IPS-18c (cell line): ENCODE data around the gene MRPL49.
"Not testable (repeated sequence)": the region's sequence is repeated elsewhere in the genome, so short reads cannot be mapped to it uniquely, and the experiment has no call there.

Source experiments
- H3K4me3 ChIP-seq: 2 replicates; pipeline ENCODE4 v1.7.0; 2013; ENCODE audit warnings: low read depth, mild to moderate bottlenecking, low read length, moderate library complexity; ENCODE audit not compliant: insufficient read depth
- H3K9me3 ChIP-seq: one replicate; pipeline ENCODE4 v1.6.1; 2013; ENCODE audit warnings: mild to moderate bottlenecking, low read length, moderate library complexity; ENCODE audit not compliant: control insufficient read depth, insufficient read depth

Gene MRPL49

DNA sequence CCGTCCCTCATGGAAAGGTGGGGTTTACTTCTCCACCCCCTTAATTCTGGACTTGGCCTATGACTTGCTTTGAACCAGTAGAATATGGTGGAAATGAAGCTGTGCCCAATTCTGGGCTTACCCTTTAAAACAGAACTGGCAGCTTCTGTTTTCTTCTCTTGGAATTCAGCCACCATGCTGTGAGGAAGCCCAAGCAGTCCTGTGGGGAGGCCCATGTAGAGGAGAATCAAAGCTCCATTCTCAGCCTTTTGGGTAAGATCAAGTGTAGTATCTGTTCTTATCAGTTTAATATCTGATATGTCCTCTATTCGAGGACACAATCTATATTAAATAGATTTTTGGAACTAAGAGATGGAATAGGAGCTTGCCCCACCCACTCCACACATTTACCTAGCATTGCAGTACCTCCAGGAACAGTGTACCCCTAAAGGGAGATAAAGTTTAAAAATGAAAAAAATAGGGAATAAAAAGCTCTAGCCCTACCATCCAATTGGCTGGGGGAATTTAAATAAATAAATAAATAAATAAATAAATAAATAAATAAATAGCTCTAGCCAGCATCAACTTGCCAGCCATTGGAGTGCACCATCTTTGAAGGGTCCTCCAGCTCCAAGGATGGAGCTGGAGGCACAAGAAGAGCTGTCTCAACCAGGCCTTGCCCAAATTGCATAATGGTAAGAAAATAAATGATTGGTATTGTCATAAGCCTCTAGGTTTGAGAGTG, 25.4 kb downstream of the MRPL49 start:
- Histone ChIP-seq H3K9me3 (no peaks in the 10 kb centered on the region), H3K4me3 (no peak overlapping the region)

DNA sequence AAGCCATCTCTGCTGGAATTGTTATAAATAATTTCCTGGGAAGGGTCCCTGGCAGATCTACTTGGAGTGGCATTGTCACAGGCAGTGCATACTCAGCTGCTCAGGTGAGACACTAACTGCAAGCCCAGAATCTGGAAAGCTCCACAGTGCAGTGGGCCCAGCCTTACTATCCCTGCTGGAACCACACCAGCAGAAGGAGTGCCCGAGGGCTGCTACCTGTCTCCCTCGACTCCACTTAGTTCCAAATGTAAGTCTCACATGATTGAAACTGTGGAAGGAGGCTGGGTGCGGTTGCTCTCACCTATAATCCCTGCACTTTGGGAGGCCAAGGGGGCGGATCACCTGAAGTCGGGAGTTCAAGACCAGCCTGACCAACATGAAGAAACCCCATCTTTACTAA, 26.5 kb downstream of the MRPL49 start:
- Histone ChIP-seq H3K4me3 (no peak overlapping the region), H3K9me3 (no peaks in the 10 kb centered on the region)

DNA sequence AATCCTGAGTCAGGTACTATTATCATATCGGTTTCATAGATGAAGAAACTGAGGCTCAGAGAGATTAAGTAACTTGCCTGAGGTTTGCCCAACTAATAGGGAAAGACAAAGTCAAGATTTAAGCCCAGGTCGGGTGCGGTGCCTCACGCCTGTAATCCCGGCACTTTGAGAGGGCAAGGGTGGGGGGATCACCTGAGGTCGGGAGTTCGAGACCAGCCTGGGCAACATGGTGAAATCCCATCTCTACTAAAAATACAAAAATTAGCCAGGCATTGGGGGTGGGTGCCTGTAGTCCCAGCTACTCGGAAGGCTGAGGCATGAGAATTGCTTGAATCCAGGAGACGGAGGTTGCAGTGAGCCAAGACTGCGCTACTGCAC, 28.0 kb downstream of the MRPL49 start:
- not testable (repeated sequence) for H3K4me3 ChIP-seq, H3K9me3 ChIP-seq

DNA sequence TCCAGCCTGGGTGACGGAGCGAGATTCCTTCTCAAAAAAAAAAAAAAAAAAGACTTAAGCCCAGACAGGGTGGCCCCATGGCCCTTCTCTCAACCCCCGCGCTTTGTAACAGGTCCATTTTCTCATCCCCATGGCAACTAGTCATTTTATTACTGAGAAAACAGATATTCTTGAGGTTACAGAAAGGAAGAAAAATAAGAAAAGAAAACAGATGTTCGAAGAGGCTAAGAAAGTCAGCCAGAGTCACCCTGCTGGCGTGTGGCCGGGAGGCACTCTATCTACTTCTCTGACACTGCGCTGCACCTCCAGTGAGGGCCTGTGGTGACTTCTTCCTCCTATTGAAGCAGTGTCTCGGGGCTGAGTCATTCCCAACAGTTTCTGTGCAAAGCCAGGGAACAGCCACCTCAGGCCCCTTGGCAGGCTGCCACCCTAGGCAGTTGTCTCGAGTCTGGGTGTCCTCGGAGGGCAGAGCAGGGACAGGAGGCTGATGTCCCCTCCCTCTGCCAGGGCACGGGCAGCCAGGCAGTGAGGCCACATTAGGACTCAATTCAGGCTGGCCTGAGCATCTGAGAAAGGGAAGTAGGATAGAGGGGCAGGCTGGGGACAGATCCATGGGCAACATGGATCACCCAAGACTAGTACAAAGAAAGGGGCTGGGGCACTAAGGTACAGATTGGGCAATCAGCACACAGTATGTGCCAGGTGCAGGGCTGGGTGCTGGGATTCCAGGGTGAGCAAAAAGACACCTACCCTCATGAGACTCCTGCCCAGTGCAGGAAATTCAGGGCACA, 28.6 kb downstream of the MRPL49 start:
- no peak overlapping the region for H3K4me3 ChIP-seq
- H3K9me3 ChIP-seq, result no peaks in the 10 kb centered on the region

DNA sequence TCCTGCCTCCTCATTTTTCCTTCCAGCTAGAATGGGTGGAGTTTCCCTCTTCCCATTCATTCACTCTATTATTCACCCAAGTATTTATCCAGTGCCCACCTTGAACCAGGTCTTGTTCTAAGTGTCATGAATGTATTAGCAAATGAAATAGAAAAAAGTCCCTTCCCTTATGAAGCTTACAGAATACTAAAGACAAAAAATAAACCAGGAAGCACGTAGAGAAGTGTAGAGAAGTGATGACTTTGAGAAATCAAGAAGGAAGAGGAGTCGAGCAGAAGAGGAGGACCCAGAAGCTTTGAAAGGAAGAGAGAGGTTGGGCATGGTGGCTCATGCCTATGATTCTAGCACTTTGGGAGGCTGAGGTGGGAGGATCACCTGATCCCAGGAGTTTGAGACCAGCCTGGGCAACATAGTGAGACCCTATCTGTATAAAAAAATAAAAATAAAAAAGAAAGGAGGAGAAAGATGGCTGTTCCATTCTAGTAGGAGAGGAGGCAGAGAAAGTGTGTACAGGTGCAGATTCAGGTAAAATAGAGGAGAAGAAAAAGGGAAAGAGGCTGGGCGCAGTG, 29.3 kb downstream of the MRPL49 start:
- no peaks in the 10 kb centered on the region for H3K9me3 ChIP-seq
- no peak overlapping the region for H3K4me3 ChIP-seq

DNA sequence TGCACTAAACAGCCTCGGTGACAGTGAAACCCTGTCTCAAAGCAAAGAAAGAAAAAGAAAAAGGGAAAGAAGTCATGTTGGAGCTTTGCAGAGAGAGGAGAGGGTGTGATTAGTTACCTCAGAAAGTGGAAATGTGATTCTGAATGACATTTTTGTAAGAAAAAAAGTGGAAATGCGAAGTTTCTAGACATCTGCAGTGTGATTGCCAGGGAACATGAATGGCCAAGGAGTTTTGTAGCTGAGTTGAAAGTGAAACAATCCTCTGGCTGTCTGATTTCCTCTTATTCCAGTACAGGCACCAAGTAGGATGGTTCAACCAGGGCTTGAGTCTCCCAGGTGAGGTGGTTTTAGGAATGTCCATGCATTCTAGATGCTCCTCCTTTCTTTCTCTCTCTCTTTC, 30.0 kb downstream of the MRPL49 start:
- no peak overlapping the region for H3K4me3 ChIP-seq
- H3K9me3 ChIP-seq, result no peaks in the 10 kb centered on the region

DNA sequence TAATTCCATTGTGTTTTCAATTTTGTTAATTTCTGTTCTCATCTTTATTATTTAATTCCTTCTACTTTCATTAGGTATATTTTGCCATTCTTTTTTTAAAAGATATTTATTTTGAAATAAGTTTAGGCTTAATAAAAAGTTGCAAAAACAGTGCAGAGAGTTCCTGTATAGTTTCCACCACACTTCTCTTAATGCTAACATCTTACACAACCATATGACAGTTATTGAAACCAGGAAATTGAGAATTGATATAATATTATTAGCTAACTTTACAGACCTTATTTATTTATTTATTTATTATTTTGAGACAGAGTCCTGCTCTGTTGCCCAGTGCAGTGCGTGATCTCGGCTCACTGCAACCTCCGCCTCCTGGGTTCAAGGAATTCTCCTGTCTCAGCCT, 34.1 kb downstream of the MRPL49 start:
- Histone ChIP-seq H3K9me3 (no peaks in the 10 kb centered on the region), H3K4me3 (no peak overlapping the region)

DNA sequence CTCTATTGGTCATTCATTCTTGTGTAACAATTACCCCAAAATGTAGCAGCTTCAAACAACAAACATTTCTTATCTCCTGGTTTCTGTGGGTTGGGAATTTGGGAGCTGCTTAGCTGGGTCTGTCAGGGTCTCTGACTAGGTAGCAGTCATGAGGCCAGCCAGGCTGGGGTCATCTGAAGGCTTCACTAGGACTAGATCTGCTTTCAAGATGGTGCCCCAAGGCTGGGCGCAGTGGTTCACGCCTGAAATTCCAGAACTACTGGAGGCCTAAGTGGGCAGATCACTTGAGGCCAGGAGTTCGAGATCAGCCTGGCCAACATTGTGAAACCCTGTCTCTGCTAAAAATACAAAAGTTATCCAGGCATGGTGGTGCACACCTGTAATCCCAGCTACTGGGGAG, 34.8 kb downstream of the MRPL49 start:
- Histone ChIP-seq H3K4me3 (no peak overlapping the region), H3K9me3 (no peaks in the 10 kb centered on the region)

DNA sequence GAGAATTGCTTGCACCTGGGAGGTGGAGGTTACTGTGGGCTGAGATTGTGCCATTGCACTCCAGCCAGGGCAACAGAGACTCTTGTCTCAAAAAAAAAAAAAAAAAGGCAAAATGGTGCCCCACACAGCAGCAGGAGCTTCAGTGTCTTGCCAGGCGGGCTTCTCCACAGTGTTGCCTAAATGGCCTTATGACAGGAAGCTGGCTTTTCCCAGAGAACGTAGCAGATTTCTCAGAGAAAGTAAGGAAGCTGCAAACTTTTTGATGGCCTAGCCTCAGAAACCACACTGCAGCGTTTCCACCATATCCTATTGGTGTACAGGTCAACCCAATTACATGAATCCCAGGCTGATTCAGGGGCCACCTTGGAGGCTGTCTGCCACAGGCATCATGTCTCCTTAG, 35.2 kb downstream of the MRPL49 start:
- Histone ChIP-seq H3K9me3 (no peaks in the 10 kb centered on the region), H3K4me3 (no peak overlapping the region)

DNA sequence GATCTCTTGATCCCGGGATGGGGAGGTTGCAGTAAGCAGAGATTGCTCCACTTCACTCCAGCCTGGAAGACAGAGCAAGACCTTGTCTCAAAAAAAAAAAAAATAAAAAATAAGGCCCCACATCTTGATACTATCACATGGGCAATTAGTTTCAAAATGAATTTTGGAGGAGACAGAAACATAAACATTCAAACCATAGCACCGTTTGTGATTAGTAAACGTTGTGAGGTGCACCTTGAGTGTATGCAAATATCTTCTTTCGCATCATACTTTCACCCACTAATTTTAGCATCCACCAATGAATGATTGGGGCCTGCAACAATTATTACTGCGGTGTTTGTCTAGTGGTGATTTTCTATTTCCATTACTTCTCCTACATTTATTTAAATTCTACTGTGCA, 36.9 kb downstream of the MRPL49 start:
- no peak overlapping the region for H3K4me3 ChIP-seq
- no peaks in the 10 kb centered on the region for H3K9me3 ChIP-seq

DNA sequence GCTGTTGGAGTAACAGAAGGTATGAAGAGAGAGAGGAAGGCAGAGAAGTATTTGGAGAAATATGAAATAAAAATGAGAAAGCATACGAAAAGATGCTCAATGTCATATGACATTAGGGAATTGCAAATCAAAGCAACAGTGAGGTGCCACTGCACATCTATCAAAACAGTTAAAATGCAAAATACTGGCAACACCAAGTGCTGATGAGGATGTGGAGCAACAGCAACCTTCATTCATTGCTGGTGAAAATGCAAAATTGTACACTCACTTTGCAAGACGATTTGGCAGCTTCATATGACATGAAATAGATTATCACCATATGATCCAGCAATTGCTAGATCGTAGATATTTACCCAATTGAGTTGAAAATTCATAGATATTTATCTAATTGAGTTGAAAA, 38.5 kb downstream of the MRPL49 start:
- Histone ChIP-seq H3K4me3 (no peak overlapping the region), H3K9me3 (no peaks in the 10 kb centered on the region)

DNA sequence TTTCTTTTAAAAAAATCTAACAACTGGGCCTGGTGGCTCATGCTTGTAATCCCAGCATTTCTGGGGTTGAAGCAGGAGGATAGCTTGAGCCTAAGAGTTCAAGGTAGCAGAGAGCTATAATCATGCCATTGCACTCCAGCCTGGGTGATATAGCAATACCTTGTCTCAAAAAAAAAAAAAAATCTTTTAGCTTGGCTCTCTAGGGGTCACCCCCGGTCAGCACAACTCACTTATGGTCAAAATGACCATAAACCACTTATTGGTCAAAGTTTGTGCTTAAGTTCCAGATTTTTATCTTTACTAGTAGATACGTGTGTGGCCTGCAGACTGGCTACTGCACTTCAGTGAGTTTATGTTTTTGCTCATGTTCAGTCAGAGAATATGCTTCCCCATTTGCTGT, 41.6 kb downstream of the MRPL49 start:
- Histone ChIP-seq H3K4me3 (no peak overlapping the region), H3K9me3 (no peaks in the 10 kb centered on the region)

DNA sequence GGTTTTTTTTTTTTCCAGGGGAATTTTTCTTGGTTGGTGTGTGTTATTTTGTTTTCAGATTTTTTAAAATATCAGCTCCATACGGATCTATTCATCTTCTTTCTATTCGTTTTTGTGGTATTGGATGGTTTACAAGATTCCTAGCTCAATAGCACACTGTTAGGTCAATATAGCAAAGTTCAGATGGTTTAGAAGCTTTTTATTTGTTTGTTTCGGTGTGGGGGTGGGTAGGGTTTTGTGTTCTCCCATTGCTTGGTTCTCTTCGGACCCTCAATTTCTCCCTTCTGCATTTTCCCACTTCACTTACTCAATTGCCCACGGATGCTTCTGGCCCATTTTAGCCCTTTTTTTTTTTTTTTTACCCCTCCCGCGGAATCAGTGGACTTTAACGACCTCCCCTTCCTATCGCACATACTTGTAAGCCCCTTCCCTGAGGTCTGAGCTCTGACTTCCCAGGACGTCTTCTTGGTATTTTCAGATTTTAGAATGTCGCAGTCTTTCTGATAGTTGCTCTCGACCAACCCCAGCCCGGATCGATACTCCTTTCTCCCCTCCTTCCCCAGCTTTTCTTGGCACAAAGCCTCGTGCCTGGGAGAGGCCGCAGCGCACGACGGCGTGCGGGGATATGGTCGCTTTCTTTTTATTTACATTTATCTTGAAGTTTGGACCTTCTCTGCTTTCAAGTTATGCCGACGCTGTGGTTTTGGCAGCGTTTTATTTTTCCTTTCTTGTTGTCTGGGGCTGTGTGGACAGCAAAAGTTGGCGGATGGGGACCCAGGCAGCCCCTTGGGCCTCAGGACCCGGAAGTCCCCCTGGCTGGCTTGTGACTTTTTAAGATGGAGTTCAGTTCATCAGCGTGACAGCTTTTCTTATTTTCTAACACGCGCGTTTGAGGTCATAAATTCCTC, 43.5 kb downstream of the MRPL49 start:
- Histone ChIP-seq H3K4me3 (no peak overlapping the region), H3K9me3 (no peaks in the 10 kb centered on the region)

DNA sequence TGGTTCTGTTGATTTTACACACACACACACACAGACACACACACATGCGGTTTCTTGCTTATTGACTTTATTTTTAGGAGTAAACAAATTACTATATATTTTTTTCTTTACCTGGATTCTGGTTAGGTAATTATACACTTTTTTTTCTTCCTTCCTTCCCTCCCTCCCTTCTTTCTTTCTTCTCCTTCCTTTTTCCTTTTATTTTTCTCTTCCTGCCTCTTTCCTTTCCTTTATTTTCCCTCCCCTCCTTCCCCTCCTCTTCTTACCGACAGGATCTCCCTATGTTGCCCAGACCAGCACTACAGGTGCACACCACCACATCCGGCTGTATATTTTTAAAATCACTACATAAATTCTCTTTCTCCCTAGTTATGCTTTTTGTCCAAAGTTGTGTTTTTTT, 44.8 kb downstream of the MRPL49 start:
- H3K4me3 ChIP-seq, result no peak overlapping the region
- peaks cover 2% of the 10 kb centered on the region for H3K9me3 ChIP-seq

DNA sequence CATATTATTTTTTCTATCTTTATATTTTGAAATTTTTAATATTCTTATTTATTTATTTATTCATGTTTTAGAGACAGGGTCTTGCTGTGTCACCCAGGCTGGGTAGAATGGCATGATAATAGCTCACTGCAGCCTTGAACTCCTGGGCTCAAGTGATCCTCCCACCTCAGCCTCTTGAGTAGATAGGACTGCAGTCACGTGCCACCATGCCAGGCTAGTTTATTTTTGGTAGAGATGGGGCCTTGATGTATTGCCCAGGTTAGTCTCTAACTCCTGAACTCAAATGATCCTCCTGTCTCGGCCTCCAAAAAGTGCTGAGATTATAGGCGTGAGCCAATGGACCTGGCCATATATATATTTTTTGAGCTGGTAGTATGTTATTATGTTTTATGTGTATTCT, 45.5 kb downstream of the MRPL49 start:
- H3K9me3 ChIP-seq, result peaks cover 2% of the 10 kb centered on the region
- no peak overlapping the region for H3K4me3 ChIP-seq

DNA sequence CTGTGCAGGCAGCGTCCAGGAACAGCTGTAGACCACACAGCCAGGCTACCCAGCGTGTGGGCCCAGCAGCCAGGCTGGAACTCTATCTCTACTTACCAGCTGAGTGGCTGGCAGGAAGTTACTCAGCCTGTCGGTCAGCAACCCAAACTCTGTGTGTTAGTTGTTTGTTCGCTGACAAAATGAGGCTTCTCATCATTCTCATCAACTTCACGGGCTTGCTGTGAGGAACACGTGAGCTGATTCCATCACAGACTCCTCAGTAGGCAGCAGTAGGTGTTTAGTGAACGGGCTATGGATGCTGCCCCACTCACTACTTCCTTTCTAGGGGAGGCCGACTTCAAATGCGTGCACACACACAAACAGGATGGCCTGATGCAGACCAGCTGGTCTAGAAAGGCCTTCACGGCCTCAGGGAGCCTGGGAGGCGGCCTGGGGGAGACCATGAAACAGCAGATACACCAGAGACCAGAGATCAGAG, 47.1 kb downstream of the MRPL49 start:
- Histone ChIP-seq H3K9me3 (peaks cover 2% of the 10 kb centered on the region), H3K4me3 (no peak overlapping the region)

DNA sequence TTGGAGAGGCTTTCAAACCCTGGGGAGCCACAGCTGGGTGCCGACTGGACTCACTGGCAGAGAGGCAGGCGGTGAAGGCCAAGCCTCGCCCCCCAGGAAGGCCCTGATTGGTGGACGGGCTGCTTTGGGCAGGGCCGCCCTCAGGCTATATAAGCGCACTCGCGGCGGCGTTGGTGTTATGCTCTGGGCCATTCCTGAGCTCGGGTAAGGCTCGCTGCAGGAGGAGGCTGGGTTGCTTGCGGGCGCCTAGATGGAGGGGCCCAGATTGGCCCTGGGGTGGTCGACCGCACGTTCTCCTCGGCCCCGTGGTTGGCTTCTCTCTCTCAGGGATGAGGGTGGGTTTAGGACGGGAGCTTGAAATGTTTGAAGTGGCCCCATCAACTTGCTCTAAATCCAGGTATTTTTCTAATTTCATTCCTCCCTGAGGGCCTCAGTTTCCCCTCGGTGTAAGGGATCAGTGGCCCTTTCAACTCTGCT, 48.0 kb downstream of the MRPL49 start, which contains the start of gene SPDYC:
SPDYC (plus strand) TSS at position 176 of the 477 bp plus-strand sequence. CDS start 1,125 bp downstream, outside the sequence.
- H3K9me3 ChIP-seq, result peaks cover 2% of the 10 kb centered on the region
- no peak within 1 kb of the TSS for H3K4me3 ChIP-seq
